Karpas-422 (cell line): ENCODE results near the gene ZNF101. TPM values are rescaled to one million over a fixed set of nuclear protein-coding genes. Genes with fewer than 3 reads are reported as not detected.
A peak's percentile ranks its signal among the peaks of the same experiment; 100 is the strongest.

Experiments
- DNase-seq: peaks from one replicate; pipeline ENCODE4 v3.0.0-alpha.2; 2015
- H2AFZ ChIP-seq: fragments of 200-600 bp; sonication (generic); 2 replicates; pipeline ENCODE4 v1.6.1; 2014; ENCODE audit warnings: antibody characterized with exemption, low read length, mixed read lengths
- H3K27ac ChIP-seq: fragments of 200-600 bp; sonication (generic); 2 replicates; pipeline ENCODE4 v1.5.1; 2014; ENCODE audit warnings: mild to moderate bottlenecking, low read length, moderate library complexity
- H3K27me3 ChIP-seq: fragments of 200-600 bp; sonication (generic); 2 replicates; pipeline ENCODE4 v1.6.1; 2014; ENCODE audit warnings: low read length, mixed read lengths
- H3K36me3 ChIP-seq: fragments of 200-600 bp; sonication (generic); 2 replicates; pipeline ENCODE4 v1.6.1; 2014; ENCODE audit warnings: low read length, mixed read lengths; ENCODE audit not compliant: insufficient read depth
- H3K4me1 ChIP-seq: fragments of 200-600 bp; sonication (generic); 2 replicates; pipeline ENCODE4 v1.6.1; 2014; ENCODE audit warnings: mild to moderate bottlenecking, low read length, mixed read lengths
- H3K4me2 ChIP-seq: fragments of 200-600 bp; sonication (generic); 2 replicates; pipeline ENCODE4 v1.6.1; 2014; ENCODE audit warnings: low read length, low read depth, mild to moderate bottlenecking; ENCODE audit not compliant: poor library complexity, severe bottlenecking
- H3K4me3 ChIP-seq: fragments of 200-600 bp; sonication (generic); 2 replicates; pipeline ENCODE4 v1.5.1; 2014; ENCODE audit warnings: mild to moderate bottlenecking, antibody characterized with exemption, low read length, mixed read lengths
- H3K79me2 ChIP-seq: fragments of 200-600 bp; sonication (generic); 2 replicates; pipeline ENCODE4 v1.6.1; 2014; ENCODE audit warnings: mild to moderate bottlenecking, low read length, mixed read lengths
- H3K9ac ChIP-seq: fragments of 200-600 bp; sonication (generic); 2 replicates; pipeline ENCODE4 v1.6.0; 2014; ENCODE audit warnings: low read length
- H3K9me2 ChIP-seq: fragments of 200-600 bp; sonication (generic), shearing (Covaris generic); replicated peaks from 2 replicates; pipeline ENCODE4 v1.6.0; 2014; ENCODE audit warnings: mild to moderate bottlenecking, low read length, moderate library complexity; ENCODE audit not compliant: insufficient read depth
- H3K9me3 ChIP-seq: fragments of 300-700, 200-600 bp; sonication (generic); 2 replicates; pipeline ENCODE4 v1.6.1; 2014; ENCODE audit warnings: low read length, mixed read lengths
- H4K20me1 ChIP-seq: fragments of 200-600 bp; sonication (generic); 2 replicates; pipeline ENCODE4 v1.6.1; 2014; ENCODE audit warnings: mild to moderate bottlenecking, antibody characterized with exemption, low read length, low read depth; ENCODE audit not compliant: insufficient read depth
- small RNA-seq: library from RNA; depleted of rRNA; stranded (forward); fragments of <200 nt; gene quantifications from one replicate; pipeline ENCODE3, GENCODE V24; 2014
- total RNA-seq: library from RNA; depleted of rRNA; stranded (reverse); fragments of >200 nt; shearing (Covaris generic); gene quantifications from 2 replicates; pipeline ENCODE4 v1.2.3, GENCODE V29; 2014; ENCODE audit warnings: low replicate concordance; rRNA removed

The ZNF101 gene
- total RNA-seq, 1 experiment from 2014 or later = 15.0 TPM

DNA sequence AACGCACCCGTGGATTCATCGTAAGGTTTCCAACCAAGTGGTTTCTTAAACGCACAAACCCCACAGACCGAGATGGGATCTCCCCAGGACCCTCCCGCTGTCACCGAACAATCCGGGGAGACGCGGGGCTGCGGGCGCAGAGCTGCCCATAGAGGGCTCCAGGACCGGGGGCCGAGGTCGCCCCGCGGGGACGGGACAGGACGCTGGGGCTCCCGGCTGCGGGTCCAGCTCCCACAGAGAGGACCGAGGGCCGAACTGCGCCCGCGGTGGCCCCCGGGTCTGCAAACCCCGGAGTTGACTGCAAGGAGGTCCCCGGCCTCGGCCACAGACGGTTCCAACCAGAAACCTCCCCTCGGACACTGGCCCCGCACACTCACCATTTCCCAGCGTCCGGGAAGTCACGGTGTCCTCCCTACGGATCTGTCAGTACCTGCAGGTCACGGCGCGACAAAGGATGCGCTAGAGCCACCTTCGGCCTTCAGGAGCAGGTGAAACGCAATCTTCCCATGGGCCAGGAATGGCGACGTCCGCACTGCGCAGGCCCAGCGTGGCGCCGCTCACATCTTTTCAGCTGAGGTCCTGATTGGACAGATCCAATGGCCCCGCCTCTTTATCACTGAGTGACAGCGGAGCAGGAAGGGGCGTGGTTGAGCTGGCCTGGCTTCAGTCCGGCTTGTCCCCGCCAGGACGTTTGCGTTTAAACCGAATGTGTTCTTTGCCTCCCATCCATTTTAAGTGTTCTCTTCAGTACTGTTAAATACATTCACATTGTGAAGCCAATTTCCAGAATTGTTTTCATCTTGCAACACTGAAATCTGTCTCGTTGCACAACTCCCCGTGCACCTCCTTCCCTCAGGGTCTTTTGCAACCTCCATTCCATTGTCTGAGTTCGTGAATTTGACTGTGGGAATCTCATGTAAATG lies 64.2 kb downstream of the ZNF101 start, which contains the start of gene ZNF14:
ZNF14 (minus strand) TSS at position 534 of the 923 bp plus-strand sequence; CDS start at position 380, 154 bp downstream.
- Histone ChIP-seq H3K4me3 (peak within 1 kb of the TSS; percentile 80), H3K4me2 (peak within 1 kb of the TSS; percentile 83), H3K4me1 (peaks cover 8% of the 10 kb centered on the region), H3K36me3 (peaks cover 28% of the 10 kb centered on the region), H3K9ac (peak within 1 kb of the TSS; percentile 85), H3K27me3 (no peaks in the 10 kb centered on the region), H4K20me1 (no peaks in the 10 kb centered on the region), H3K9me3 (peaks cover 24% of the 10 kb centered on the region), H3K27ac (no peak within 1 kb of the TSS), H3K9me2 (no peaks in the 10 kb centered on the region), H2AFZ (peak within 1 kb of the TSS; percentile 95), H3K79me2 (peaks cover 43% of the 10 kb centered on the region)
- peak; percentile 98 for DNase-seq

Small RNA genes lying within 50 kb of the gene (small RNA-seq; reads per million reads assigned to genes)
- not detected for gene AC011458.2

Other genes starting within 250 kb of the ZNF101 start
- 5.0 and 10.8 TPM in 2 replicates for gene TSSK6, start 153.3 kb upstream of the ZNF101 start, total RNA-seq
- gene NDUFA13, start 152.6 kb upstream of the ZNF101 start, total RNA-seq = 255 and 557 TPM in 2 replicates
- gene YJEFN3, start 139.9 kb upstream of the ZNF101 start, total RNA-seq = 7.9 and 11.4 TPM in 2 replicates
- 0.15 and 0.87 TPM in 2 replicates for gene CILP2, start 130.6 kb upstream of the ZNF101 start, total RNA-seq
- gene PBX4, start 50.2 kb upstream of the ZNF101 start, total RNA-seq = 0.25 TPM in 1 of 2 replicates, not detected in the other
- gene LPAR2, start 40.6 kb upstream of the ZNF101 start, total RNA-seq = 18.9 and 22.0 TPM in 2 replicates
- gene GMIP, start 25.2 kb upstream of the ZNF101 start, total RNA-seq = 24.3 and 55.8 TPM in 2 replicates
- 39.6 and 59.1 TPM in 2 replicates for gene ATP13A1, start 5.2 kb upstream of the ZNF101 start, total RNA-seq
- 9.2 and 12.1 TPM in 2 replicates for gene ZNF14, start 64.3 kb downstream of the ZNF101 start, total RNA-seq
- gene ZNF506, start 152.9 kb downstream of the ZNF101 start, total RNA-seq = 31.2 and 44.1 TPM in 2 replicates
- gene ZNF253, start 197.0 kb downstream of the ZNF101 start, total RNA-seq = 6.5 and 25.3 TPM in 2 replicates
- 14.3 and 31.4 TPM in 2 replicates for gene ZNF93, start 232.1 kb downstream of the ZNF101 start, total RNA-seq